Dendritic cell treated with granulocyte-macrophage colony-stimulating factor and Interleukin-4, amounts not matched to agents 40 ng/mL and 50 ng/mL, for 4 days (primary cell): ENCODE results near the gene CCL27.
A peak's percentile ranks its signal among the peaks of the same experiment; 100 is the strongest.

Experiments
- H3K27ac Mint-ChIP-seq: one replicate; pipeline ENCODE4 v1.8.0; 2022; ENCODE audit warnings: mild to moderate bottlenecking, mixed read lengths
- H3K27me3 Mint-ChIP-seq: one replicate; pipeline ENCODE4 v1.8.0; 2022; ENCODE audit warnings: mild to moderate bottlenecking, mixed read lengths
- H3K36me3 Mint-ChIP-seq: one replicate; pipeline ENCODE4 v1.8.0; 2022; ENCODE audit warnings: low read depth, mixed read lengths
- H3K4me1 Mint-ChIP-seq: one replicate; pipeline ENCODE4 v1.8.0; 2022; ENCODE audit warnings: low read depth, mixed read lengths
- H3K4me3 Mint-ChIP-seq: one replicate; pipeline ENCODE4 v1.8.0; 2022; ENCODE audit warnings: mild to moderate bottlenecking, moderate library complexity, mixed read lengths
- H3K9me3 Mint-ChIP-seq: one replicate; pipeline ENCODE4 v1.8.0; 2022; ENCODE audit warnings: mixed read lengths
- intact Hi-C: fragments of 100-400 bp; cut with micrococcal nuclease; formaldehyde crosslinking; loops from one replicate; pipeline ENCODE4 v1.15.0; 2022

CCL27 gene

GRCh38 chr9:34689116-34689470 lies 26.6 kb upstream of the CCL27 start:
- Mint-ChIP-seq H3K4me1 (peaks cover 32% of the 10 kb centered on the region), H3K36me3 (no peaks in the 10 kb centered on the region), H3K27ac (no peak overlapping the region), H3K27me3 (peaks cover 14% of the 10 kb centered on the region), H3K9me3 (no peaks in the 10 kb centered on the region), H3K4me3 (no peak overlapping the region)
- intact Hi-C loops = no loop called here

GRCh38 chr9:34688329-34689115 lies 26.1 kb upstream of the CCL27 start:
- H3K9me3 Mint-ChIP-seq = no peaks in the 10 kb centered on the region
- no peak overlapping the region for H3K27ac Mint-ChIP-seq
- peaks cover 32% of the 10 kb centered on the region for H3K4me1 Mint-ChIP-seq
- H3K36me3 Mint-ChIP-seq = no peaks in the 10 kb centered on the region
- H3K4me3 Mint-ChIP-seq = no peak overlapping the region
- peaks cover 14% of the 10 kb centered on the region for H3K27me3 Mint-ChIP-seq
- intact Hi-C loops = no loop called here

- H3K27ac Mint-ChIP-seq = peak overlapping the region; percentile 21
- intact Hi-C loops = no loop called here
- peaks cover 32% of the 10 kb centered on the region for H3K4me1 Mint-ChIP-seq
- no peaks in the 10 kb centered on the region for H3K36me3 Mint-ChIP-seq
- no peak overlapping the region for H3K4me3 Mint-ChIP-seq
- peaks cover 14% of the 10 kb centered on the region for H3K27me3 Mint-ChIP-seq
- H3K9me3 Mint-ChIP-seq = no peaks in the 10 kb centered on the region
These were observed 25.0 kb upstream of the CCL27 start for GRCh38 chr9:34687276-34688030.

- Mint-ChIP-seq H3K27me3 (peaks cover 14% of the 10 kb centered on the region), H3K36me3 (no peaks in the 10 kb centered on the region), H3K4me3 (no peak overlapping the region), H3K27ac (no peak overlapping the region), H3K4me1 (peaks cover 33% of the 10 kb centered on the region), H3K9me3 (no peaks in the 10 kb centered on the region)
- intact Hi-C loops = no loop called here
These were observed 24.3 kb upstream of the CCL27 start for GRCh38 chr9:34686732-34687131.

GRCh38 chr9:34686231-34686630 lies 23.8 kb upstream of the CCL27 start:
- Mint-ChIP-seq H3K27me3 (peaks cover 13% of the 10 kb centered on the region), H3K4me1 (peaks cover 33% of the 10 kb centered on the region), H3K36me3 (no peaks in the 10 kb centered on the region), H3K4me3 (no peak overlapping the region), H3K9me3 (no peaks in the 10 kb centered on the region), H3K27ac (no peak overlapping the region)
- intact Hi-C loops = no loop called here

GRCh38 chr9:34685591-34685990 lies 23.1 kb upstream of the CCL27 start:
- Mint-ChIP-seq H3K36me3 (no peaks in the 10 kb centered on the region), H3K27me3 (peaks cover 7% of the 10 kb centered on the region), H3K4me3 (no peak overlapping the region), H3K27ac (no peak overlapping the region), H3K4me1 (peaks cover 27% of the 10 kb centered on the region), H3K9me3 (no peaks in the 10 kb centered on the region)
- intact Hi-C loops = no loop called here

GRCh38 chr9:34684816-34685215 lies 22.4 kb upstream of the CCL27 start:
- peaks cover 27% of the 10 kb centered on the region for H3K4me1 Mint-ChIP-seq
- peaks cover 3% of the 10 kb centered on the region for H3K27me3 Mint-ChIP-seq
- intact Hi-C loops = no loop called here
- no peaks in the 10 kb centered on the region for H3K9me3 Mint-ChIP-seq
- no peaks in the 10 kb centered on the region for H3K36me3 Mint-ChIP-seq
- no peak overlapping the region for H3K4me3 Mint-ChIP-seq
- H3K27ac Mint-ChIP-seq = no peak overlapping the region

- Mint-ChIP-seq H3K27me3 (no peaks in the 10 kb centered on the region), H3K4me1 (peaks cover 27% of the 10 kb centered on the region), H3K4me3 (no peak overlapping the region), H3K9me3 (no peaks in the 10 kb centered on the region), H3K36me3 (no peaks in the 10 kb centered on the region), H3K27ac (no peak overlapping the region)
- intact Hi-C loops = no loop called here
These were observed 21.7 kb upstream of the CCL27 start for GRCh38 chr9:34684145-34684544.

GRCh38 chr9:34675869-34676268 lies 13.4 kb upstream of the CCL27 start:
- Mint-ChIP-seq H3K4me3 (no peak overlapping the region), H3K27me3 (no peaks in the 10 kb centered on the region), H3K9me3 (no peaks in the 10 kb centered on the region), H3K36me3 (no peaks in the 10 kb centered on the region), H3K4me1 (no peaks in the 10 kb centered on the region), H3K27ac (no peak overlapping the region)
- intact Hi-C loops = loop anchor here (1.0 kb wide), 1 partner anchor 26 kb away; no protein-coding TSS in a partner anchor

GRCh38 chr9:34675048-34675714 lies 12.7 kb upstream of the CCL27 start:
- H3K4me1 Mint-ChIP-seq = no peaks in the 10 kb centered on the region
- no peaks in the 10 kb centered on the region for H3K27me3 Mint-ChIP-seq
- H3K9me3 Mint-ChIP-seq = no peaks in the 10 kb centered on the region
- no peaks in the 10 kb centered on the region for H3K36me3 Mint-ChIP-seq
- no peak overlapping the region for H3K27ac Mint-ChIP-seq
- intact Hi-C loops = loop anchor here (1.0 kb wide), 1 partner anchor 27 kb away; no protein-coding TSS in a partner anchor
- no peak overlapping the region for H3K4me3 Mint-ChIP-seq

GRCh38 chr9:34674440-34674839 lies 12.0 kb upstream of the CCL27 start:
- Mint-ChIP-seq H3K27ac (no peak overlapping the region), H3K4me1 (no peaks in the 10 kb centered on the region), H3K27me3 (no peaks in the 10 kb centered on the region), H3K4me3 (no peak overlapping the region), H3K36me3 (peaks cover 2% of the 10 kb centered on the region), H3K9me3 (peaks cover 3% of the 10 kb centered on the region)
- intact Hi-C loops = no loop called here

- no peaks in the 10 kb centered on the region for H3K27me3 Mint-ChIP-seq
- H3K4me1 Mint-ChIP-seq = peaks cover 16% of the 10 kb centered on the region
- peaks cover 10% of the 10 kb centered on the region for H3K36me3 Mint-ChIP-seq
- peaks cover 11% of the 10 kb centered on the region for H3K9me3 Mint-ChIP-seq
- intact Hi-C loops = no loop called here
- no peak overlapping the region for H3K4me3 Mint-ChIP-seq
- H3K27ac Mint-ChIP-seq = no peak overlapping the region
These were observed 8.8 kb upstream of the CCL27 start for GRCh38 chr9:34671307-34671706.

- Mint-ChIP-seq H3K4me3 (no peak overlapping the region), H3K27me3 (no peaks in the 10 kb centered on the region), H3K9me3 (peaks cover 11% of the 10 kb centered on the region), H3K4me1 (peaks cover 20% of the 10 kb centered on the region), H3K27ac (no peak overlapping the region), H3K36me3 (peaks cover 10% of the 10 kb centered on the region)
- intact Hi-C loops = loop anchor here (5.0 kb wide), 1 partner anchor 402 kb away; the partner anchor contains the start of gene VCP
These were observed 7.5 kb upstream of the CCL27 start for GRCh38 chr9:34669809-34670562.
